ENCODE data around the gene SPTBN4. TPM values are rescaled to one million over a fixed set of nuclear protein-coding genes. Genes with fewer than 3 reads are reported as not detected.
"Not testable (repeated sequence)": the region's sequence is repeated elsewhere in the genome, so short reads cannot be mapped to it uniquely, and the experiment has no call there.

SPTBN4 gene
- total RNA-seq, 5 donors from 2014 or later (not counting 1 experiment from before 2014, with no cell fraction given), result 0.37 to 1.2 (median 0.66) TPM

GRCh38 chr19:40460185-40460584 lies 6.6 kb upstream of the SPTBN4 start:
- peaks cover 2 to 11% of the 10 kb centered on the region in 2 experiments for H3K4me1 ChIP-seq (ENCODE audit: control insufficient read depth in 1 of 2, extremely low read depth in 1 of 2, insufficient read depth in 2 of 2, low read length in 2 of 2)
- H3K36me3 ChIP-seq (ENCODE audit: control insufficient read depth in 2 of 2, extremely low read depth in 1 of 2, insufficient read depth in 1 of 2, low read length in 1 of 2), result no peaks in the 10 kb centered on the region
- 100% methylated on average over 1 of the region's 3 CpGs for WGBS (ENCODE audit: insufficient coverage)
- no peak overlapping the region for H3K4me3 ChIP-seq (ENCODE audit: control insufficient read depth in 1 of 2, extremely low read depth in 1 of 2, low read length in 1 of 2)
- no peaks in the 10 kb centered on the region for H3K9me3 ChIP-seq
- Mint-ChIP-seq H3K27ac (no peak overlapping the region), H3K4me3 (no peak overlapping the region), H3K36me3 (peaks cover 3% of the 10 kb centered on the region), H3K4me1 (peaks cover 9 to 15% (median 10%) of the 10 kb centered on the region in 3 donors), H3K27me3 (no peaks in the 10 kb centered on the region), H3K9me3 (no peaks in the 10 kb centered on the region)
- DNase-seq, result no peak
- ChIA-PET POLR2A (no interaction called here), CTCF (no interaction called here)
- no peak overlapping the region for H3K27ac ChIP-seq (ENCODE audit: low read length)
- ATAC-seq (replicated peaks in 1 of 4), result no peak
- H3K27me3 ChIP-seq (replicated peaks in 1 of 2; ENCODE audit: control insufficient read depth in 2 of 2, extremely low read depth in 1 of 2, insufficient read depth in 2 of 2, low read length in 1 of 2), result peaks cover 0 to 2% of the 10 kb centered on the region in 2 experiments

- Mint-ChIP-seq H3K4me1 (peaks cover 23 to 31% (median 24%) of the 10 kb centered on the region in 3 donors), H3K36me3 (peaks cover 3% of the 10 kb centered on the region), H3K9me3 (no peaks in the 10 kb centered on the region), H3K4me3 (no peak overlapping the region), H3K27ac (no peak overlapping the region), H3K27me3 (peaks cover 5 to 6% of the 10 kb centered on the region in 2 donors)
- H3K4me3 ChIP-seq (ENCODE audit: control insufficient read depth in 1 of 2, extremely low read depth in 1 of 2, low read length in 1 of 2), result no peak overlapping the region
- DNase-seq, result no peak
- ChIA-PET CTCF (interaction anchor here in 1 of 2 donors (0.7 kb wide), 2 partner anchors 157 to 258 kb away, joined by 3 read pairs; no protein-coding TSS in a partner anchor), POLR2A (no interaction called here)
- no peak overlapping the region for H3K27ac ChIP-seq (ENCODE audit: low read length)
- no peak for ATAC-seq (replicated peaks in 1 of 4)
- 39% methylated on average over 6 of the region's 7 CpGs for WGBS (ENCODE audit: insufficient coverage)
- peaks cover 0 to 6% of the 10 kb centered on the region in 2 experiments for H3K27me3 ChIP-seq (replicated peaks in 1 of 2; ENCODE audit: control insufficient read depth in 2 of 2, extremely low read depth in 1 of 2, insufficient read depth in 2 of 2, low read length in 1 of 2)
- no peaks in the 10 kb centered on the region for H3K36me3 ChIP-seq (ENCODE audit: control insufficient read depth in 2 of 2, extremely low read depth in 1 of 2, insufficient read depth in 1 of 2, low read length in 1 of 2)
- H3K9me3 ChIP-seq, result no peaks in the 10 kb centered on the region
- peaks cover 10 to 25% of the 10 kb centered on the region in 2 experiments for H3K4me1 ChIP-seq (ENCODE audit: control insufficient read depth in 1 of 2, extremely low read depth in 1 of 2, insufficient read depth in 2 of 2, low read length in 2 of 2)
These were observed 5.1 kb upstream of the SPTBN4 start for GRCh38 chr19:40461669-40462221.

GRCh38 chr19:40463587-40464037 lies 3.2 kb upstream of the SPTBN4 start:
- H3K36me3 ChIP-seq (ENCODE audit: control insufficient read depth in 2 of 2, extremely low read depth in 1 of 2, insufficient read depth in 1 of 2, low read length in 1 of 2); H3K4me3 ChIP-seq (ENCODE audit: control insufficient read depth in 1 of 2, extremely low read depth in 1 of 2, low read length in 1 of 2); H3K27ac ChIP-seq (ENCODE audit: low read length); H3K27ac Mint-ChIP-seq; ATAC-seq (replicated peaks in 1 of 4); DNase-seq; H3K9me3 ChIP-seq; H3K9me3 Mint-ChIP-seq; H3K4me3 Mint-ChIP-seq; H3K36me3 Mint-ChIP-seq; POLR2A ChIA-PET: not testable (repeated sequence)
- Histone ChIP-seq H3K27me3 (replicated peaks in 1 of 2; ENCODE audit: control insufficient read depth in 2 of 2, extremely low read depth in 1 of 2, insufficient read depth in 2 of 2, low read length in 1 of 2) (peaks cover 3 to 18% of the 10 kb centered on the region in 2 experiments), H3K4me1 (ENCODE audit: control insufficient read depth in 1 of 2, extremely low read depth in 1 of 2, insufficient read depth in 2 of 2, low read length in 2 of 2) (peaks cover 11 to 32% of the 10 kb centered on the region in 2 experiments)
- Mint-ChIP-seq H3K4me1 (peaks cover 24 to 34% (median 24%) of the 10 kb centered on the region in 3 donors), H3K27me3 (peaks cover 5 to 16% of the 10 kb centered on the region in 2 donors)
- CTCF ChIA-PET, result interaction anchor here (0.6 to 1.7 kb wide), 10 partner anchors 19 to 172 kb away, joined by 3 to 8 read pairs (median 4); partner anchors contain the start of gene SERTAD3 (in 1 of the 2)
- WGBS (ENCODE audit: insufficient coverage), result 86% methylated on average over 8 of the region's 12 CpGs

- H3K9me3 Mint-ChIP-seq, result no peaks in the 10 kb centered on the region
- Histone ChIP-seq H3K4me1 (ENCODE audit: control insufficient read depth in 1 of 2, extremely low read depth in 1 of 2, insufficient read depth in 2 of 2, low read length in 2 of 2) (peaks cover 11 to 32% of the 10 kb centered on the region in 2 experiments), H3K27ac (ENCODE audit: low read length) (peak overlapping the region; percentile 81), H3K36me3 (ENCODE audit: control insufficient read depth in 2 of 2, extremely low read depth in 1 of 2, insufficient read depth in 1 of 2, low read length in 1 of 2) (no peaks in the 10 kb centered on the region), H3K9me3 (no peaks in the 10 kb centered on the region), H3K4me3 (ENCODE audit: control insufficient read depth in 1 of 2, extremely low read depth in 1 of 2, low read length in 1 of 2) (peak overlapping the region in 1 of 2 donors; percentile 73), H3K27me3 (replicated peaks in 1 of 2; ENCODE audit: control insufficient read depth in 2 of 2, extremely low read depth in 1 of 2, insufficient read depth in 2 of 2, low read length in 1 of 2) (peaks cover 3 to 20% of the 10 kb centered on the region in 2 experiments)
- WGBS (ENCODE audit: insufficient coverage), result 78% methylated on average over 3 of the region's 11 CpGs
- no peaks in the 10 kb centered on the region for H3K36me3 Mint-ChIP-seq
- ATAC-seq (replicated peaks in 1 of 4) (no peak), DNase-seq (peak in 33 of 35 experiments; percentile 35 to 82 (median 58))
- H3K27ac Mint-ChIP-seq, result peak overlapping the region in 1 of 2 donors; percentile 63
- peak overlapping the region; percentile 76 to 92 (median 83) for H3K4me3 Mint-ChIP-seq
- H3K4me1 Mint-ChIP-seq, result peaks cover 24 to 34% (median 24%) of the 10 kb centered on the region in 3 donors
- H3K27me3 Mint-ChIP-seq, result peaks cover 5 to 16% of the 10 kb centered on the region in 2 donors
- CTCF ChIA-PET, result interaction anchor here (0.6 to 1.7 kb wide), 14 partner anchors 20 to 1067 kb away, joined by 3 to 18 read pairs (median 4); partner anchors contain the start of genes SERTAD1 (in 1 of the 2) and SERTAD3 (in 1 of the 2)
- POLR2A ChIA-PET, result interaction anchor here in 1 of 2 donors (0.6 kb wide), 1 partner anchor 29 kb away, joined by 7 read pairs; no protein-coding TSS in a partner anchor
These were observed 2.5 kb upstream of the SPTBN4 start for GRCh38 chr19:40464059-40465024.

GRCh38 chr19:40465025-40465556 lies 1.7 kb upstream of the SPTBN4 start:
- ATAC-seq (replicated peaks in 1 of 4) (no peak), DNase-seq (peak in 18 of 35 experiments; percentile 8 to 70 (median 32))
- Histone ChIP-seq H3K9me3 (no peaks in the 10 kb centered on the region), H3K4me1 (ENCODE audit: control insufficient read depth in 1 of 2, extremely low read depth in 1 of 2, insufficient read depth in 2 of 2, low read length in 2 of 2) (peaks cover 11 to 32% of the 10 kb centered on the region in 2 experiments), H3K27ac (ENCODE audit: low read length) (peak overlapping the region; percentile 81), H3K36me3 (ENCODE audit: control insufficient read depth in 2 of 2, extremely low read depth in 1 of 2, insufficient read depth in 1 of 2, low read length in 1 of 2) (no peaks in the 10 kb centered on the region), H3K4me3 (ENCODE audit: control insufficient read depth in 1 of 2, extremely low read depth in 1 of 2, low read length in 1 of 2) (peak overlapping the region; percentile 56 to 73), H3K27me3 (replicated peaks in 1 of 2; ENCODE audit: control insufficient read depth in 2 of 2, extremely low read depth in 1 of 2, insufficient read depth in 2 of 2, low read length in 1 of 2) (peaks cover 3 to 24% of the 10 kb centered on the region in 2 experiments)
- ChIA-PET CTCF (interaction anchor here (0.9 to 1.7 kb wide), 8 partner anchors 22 to 1066 kb away, joined by 3 to 18 read pairs (median 5); partner anchors contain the start of genes C19orf47 (in 1 of the 2), PLD3 (in 1 of the 2) and SERTAD1 (in 1 of the 2)), POLR2A (interaction anchor here in 1 of 2 donors (0.8 to 1.8 kb wide), 2 partner anchors 22 to 899 kb away, joined by 4 to 9 read pairs; partner anchors contain the start of gene B9D2)
- H3K36me3 Mint-ChIP-seq, result no peaks in the 10 kb centered on the region
- H3K9me3 Mint-ChIP-seq, result no peaks in the 10 kb centered on the region
- peaks cover 5 to 16% of the 10 kb centered on the region in 2 donors for H3K27me3 Mint-ChIP-seq
- H3K27ac Mint-ChIP-seq, result peak overlapping the region; percentile 68 to 69
- H3K4me1 Mint-ChIP-seq, result peaks cover 24 to 34% (median 24%) of the 10 kb centered on the region in 3 donors
- 9% methylated on average over 10 of the region's 11 CpGs for WGBS (ENCODE audit: insufficient coverage)
- H3K4me3 Mint-ChIP-seq, result peak overlapping the region; percentile 76 to 92 (median 83)

All from T-cell (primary cell).